HepG2 (cell line): ENCODE measurements around the gene EYA2. TPM values are rescaled to one million over a fixed set of nuclear protein-coding genes. Genes with fewer than 3 reads are reported as not detected.

Experiments
- JUND ChIP-seq: sonication (generic); formaldehyde crosslinking; IDR thresholded peaks from 2 replicates; pipeline ENCODE4 v1.8.0; 2022; ENCODE audit warnings: mild to moderate bottlenecking, missing genetic modification reagents
- NFRKB ChIP-seq: fragments of 450-650 bp; IDR thresholded peaks from 2 replicates; pipeline ENCODE4 v1.6.1; 2017
- PREB ChIP-seq: sonication (generic); formaldehyde crosslinking; IDR thresholded peaks from 2 replicates; pipeline ENCODE4 v1.4.0; 2020; ENCODE audit warnings: missing genetic modification reagents
- ZNF670 ChIP-seq: sonication (generic); formaldehyde crosslinking; IDR thresholded peaks from 2 replicates; pipeline ENCODE4 v1.8.0; 2022; ENCODE audit warnings: mild to moderate bottlenecking, missing genetic modification reagents, borderline replicate concordance
- polyA plus RNA-seq, 8 experiments: library from polyadenylated mRNA; depleted of rRNA in 3 of 8; stranded (reverse) in 7 of 8; unstranded in 1 of 8; fragments of >200 nt; fragmentation: Illumina TruSeq in 4 of 8; extraction: Trizol in 4 of 8; gene quantifications; 2 replicates each; pipeline versions ENCODE4 v1.2.1 to v1.2.3, GENCODE V29; 2011 to 2016; ENCODE audit warnings: low read depth in 4 of 8, missing spikeins in 1 of 8, mixed read lengths in 1 of 8; ENCODE audit not compliant: insufficient read depth in 1 of 8
- total RNA-seq, 5 experiments: library from RNA; depleted of rRNA; stranded (reverse); fragments of >200 nt; fragmentation: Illumina TruSeq; extraction: Trizol; gene quantifications; 2 replicates each; pipeline ENCODE4 v1.2.3, GENCODE V29; 2016; ENCODE audit warnings: low read depth in 1 of 5
- TF ChIP-seq, protein P1 (sequence below): sonication (generic); formaldehyde crosslinking; IDR thresholded peaks from one replicate; pipeline ENCODE4 v1.5.1; 2020; ENCODE audit warnings: mild to moderate bottlenecking, missing genetic modification reagents; ENCODE audit errors: not compliant biosample characterization

Gene EYA2
- total and polyA plus RNA-seq, 2 of the 13 experiments (the other 11 are each of a cell fraction or from before 2014, with no cell fraction given) = not detected

DNA sequence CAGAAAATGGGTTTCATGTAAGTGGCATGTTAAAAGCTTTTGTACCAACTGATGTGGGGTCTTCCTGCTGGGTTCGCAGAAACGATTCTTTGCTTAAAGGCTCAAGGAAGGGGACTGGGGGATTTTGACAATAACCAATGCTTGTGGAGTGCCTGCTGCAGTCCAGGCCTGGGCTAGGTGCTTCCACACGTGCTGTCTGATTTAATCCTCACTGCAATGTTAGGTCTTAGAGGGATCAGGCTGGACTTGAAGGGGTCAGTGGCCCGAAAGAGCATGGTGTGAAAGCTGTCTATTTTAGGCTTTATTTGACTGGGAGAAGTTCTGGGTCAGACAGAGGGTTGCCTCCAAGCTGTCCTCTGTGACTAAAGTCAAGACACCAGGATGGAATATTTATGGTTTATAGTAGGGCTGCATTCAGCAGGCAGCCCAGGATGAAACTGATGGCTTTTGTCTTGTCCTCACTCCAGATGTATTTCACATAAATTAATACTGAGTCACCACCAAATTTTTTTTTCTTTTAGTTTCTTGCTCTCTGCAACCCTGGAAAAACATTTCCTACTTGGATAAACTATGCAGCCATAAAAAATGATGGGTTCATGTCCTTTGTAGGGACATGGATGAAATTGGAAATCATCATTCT is 242.7 kb downstream of the EYA2 start (continued):
- TF ChIP-seq, protein P1, sequence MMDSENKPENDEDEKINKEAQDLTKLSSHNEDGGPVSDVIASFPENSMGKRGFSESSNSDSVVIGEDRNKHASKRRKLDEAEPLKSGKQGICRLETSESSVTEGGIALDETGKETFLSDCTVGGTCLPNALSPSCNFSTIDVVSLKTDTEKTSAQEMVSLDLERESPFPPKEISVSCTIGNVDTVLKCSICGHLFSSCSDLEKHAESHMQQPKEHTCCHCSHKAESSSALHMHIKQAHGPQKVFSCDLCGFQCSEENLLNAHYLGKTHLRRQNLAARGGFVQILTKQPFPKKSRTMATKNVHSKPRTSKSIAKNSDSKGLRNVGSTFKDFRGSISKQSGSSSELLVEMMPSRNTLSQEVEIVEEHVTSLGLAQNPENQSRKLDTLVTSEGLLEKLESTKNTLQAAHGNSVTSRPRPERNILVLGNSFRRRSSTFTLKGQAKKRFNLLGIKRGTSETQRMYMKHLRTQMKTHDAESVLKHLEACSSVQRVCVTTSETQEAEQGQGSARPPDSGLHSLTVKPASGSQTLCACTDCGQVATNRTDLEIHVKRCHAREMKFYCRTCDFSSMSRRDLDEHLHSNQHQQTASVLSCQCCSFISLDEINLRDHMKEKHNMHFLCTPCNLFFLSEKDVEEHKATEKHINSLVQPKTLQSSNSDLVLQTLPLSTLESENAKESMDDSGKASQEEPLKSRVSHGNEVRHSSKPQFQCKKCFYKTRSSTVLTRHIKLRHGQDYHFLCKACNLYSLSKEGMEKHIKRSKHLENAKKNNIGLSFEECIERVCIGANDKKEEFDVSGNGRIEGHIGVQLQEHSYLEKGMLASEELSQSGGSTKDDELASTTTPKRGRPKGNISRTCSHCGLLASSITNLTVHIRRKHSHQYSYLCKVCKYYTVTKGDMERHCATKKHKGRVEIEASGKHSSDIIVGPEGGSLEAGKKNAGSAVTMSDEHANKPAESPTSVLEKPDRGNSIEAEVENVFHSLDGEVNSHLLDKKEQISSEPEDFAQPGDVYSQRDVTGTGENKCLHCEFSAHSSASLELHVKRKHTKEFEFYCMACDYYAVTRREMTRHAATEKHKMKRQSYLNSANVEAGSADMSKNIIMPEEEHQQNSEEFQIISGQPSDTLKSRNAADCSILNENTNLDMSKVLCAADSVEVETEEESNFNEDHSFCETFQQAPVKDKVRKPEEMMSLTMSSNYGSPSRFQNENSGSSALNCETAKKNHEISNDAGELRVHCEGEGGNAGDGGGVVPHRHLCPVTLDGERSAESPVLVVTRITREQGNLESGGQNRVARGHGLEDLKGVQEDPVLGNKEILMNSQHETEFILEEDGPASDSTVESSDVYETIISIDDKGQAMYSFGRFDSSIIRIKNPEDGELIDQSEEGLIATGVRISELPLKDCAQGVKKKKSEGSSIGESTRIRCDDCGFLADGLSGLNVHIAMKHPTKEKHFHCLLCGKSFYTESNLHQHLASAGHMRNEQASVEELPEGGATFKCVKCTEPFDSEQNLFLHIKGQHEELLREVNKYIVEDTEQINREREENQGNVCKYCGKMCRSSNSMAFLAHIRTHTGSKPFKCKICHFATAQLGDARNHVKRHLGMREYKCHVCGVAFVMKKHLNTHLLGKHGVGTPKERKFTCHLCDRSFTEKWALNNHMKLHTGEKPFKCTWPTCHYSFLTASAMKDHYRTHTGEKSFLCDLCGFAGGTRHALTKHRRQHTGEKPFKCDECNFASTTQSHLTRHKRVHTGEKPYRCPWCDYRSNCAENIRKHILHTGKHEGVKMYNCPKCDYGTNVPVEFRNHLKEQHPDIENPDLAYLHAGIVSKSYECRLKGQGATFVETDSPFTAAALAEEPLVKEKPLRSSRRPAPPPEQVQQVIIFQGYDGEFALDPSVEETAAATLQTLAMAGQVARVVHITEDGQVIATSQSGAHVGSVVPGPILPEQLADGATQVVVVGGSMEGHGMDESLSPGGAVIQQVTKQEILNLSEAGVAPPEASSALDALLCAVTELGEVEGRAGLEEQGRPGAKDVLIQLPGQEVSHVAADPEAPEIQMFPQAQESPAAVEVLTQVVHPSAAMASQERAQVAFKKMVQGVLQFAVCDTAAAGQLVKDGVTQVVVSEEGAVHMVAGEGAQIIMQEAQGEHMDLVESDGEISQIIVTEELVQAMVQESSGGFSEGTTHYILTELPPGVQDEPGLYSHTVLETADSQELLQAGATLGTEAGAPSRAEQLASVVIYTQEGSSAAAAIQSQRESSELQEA (CRISPR knock-in tag) = no peak
- TF ChIP-seq NFRKB (no peak), JUND (CRISPR knock-in tag) (no peak), PREB (CRISPR knock-in tag) (no peak), ZNF670 (CRISPR knock-in tag) (no peak)
